ENCODE results near the gene DNM3. TPM values are rescaled to one million over a fixed set of nuclear protein-coding genes. Genes with fewer than 3 reads are reported as not detected.

DNM3 gene
- total and polyA plus RNA-seq, 4 donors, result 38.5 to 93.9 (median 48.5) TPM

DNA sequence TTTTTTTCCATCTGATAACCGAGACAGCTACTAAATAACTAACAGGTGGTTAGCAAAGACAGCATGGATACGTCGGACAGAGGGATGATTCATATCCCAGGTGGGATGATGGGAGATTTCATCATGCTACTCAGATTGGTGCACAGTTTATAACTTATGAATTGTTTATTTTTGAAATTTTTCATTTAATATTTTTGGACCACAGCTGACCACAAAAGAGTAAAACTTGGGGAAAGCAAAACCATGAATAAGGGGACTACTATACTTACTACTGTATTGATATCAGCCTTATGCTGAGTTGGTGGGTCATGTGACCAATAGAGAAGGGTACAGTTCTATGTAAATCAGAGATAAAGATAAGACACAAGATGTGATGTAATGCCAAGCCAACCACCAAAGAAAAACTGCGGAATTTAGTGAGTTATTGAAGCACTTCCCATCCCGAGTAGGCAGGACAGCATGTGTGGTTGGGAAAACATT is 331.1 kb downstream of the DNM3 start:
- Histone ChIP-seq H3K9me3 (ENCODE audit: control insufficient read depth, insufficient read depth, low read length) (no peaks in the 10 kb centered on the region), H3K36me3 (ENCODE audit: control insufficient read depth, insufficient read depth, low read length) (no peaks in the 10 kb centered on the region), H3K27me3 (ENCODE audit: control insufficient read depth, insufficient read depth, low read length) (no peaks in the 10 kb centered on the region), H3K4me1 (ENCODE audit: control insufficient read depth, insufficient read depth, low read length) (no peaks in the 10 kb centered on the region), H3K27ac (ENCODE audit: low read depth, low read length) (no peak overlapping the region), H3K4me3 (ENCODE audit: low read depth, low read length) (no peak overlapping the region)
- no peak for DNase-seq (ENCODE audit: low read depth in 4 of 6, low spot score in 6 of 6)
- WGBS (ENCODE audit: insufficient coverage), result 100% methylated on average over 2 of the region's 5 CpGs

DNA sequence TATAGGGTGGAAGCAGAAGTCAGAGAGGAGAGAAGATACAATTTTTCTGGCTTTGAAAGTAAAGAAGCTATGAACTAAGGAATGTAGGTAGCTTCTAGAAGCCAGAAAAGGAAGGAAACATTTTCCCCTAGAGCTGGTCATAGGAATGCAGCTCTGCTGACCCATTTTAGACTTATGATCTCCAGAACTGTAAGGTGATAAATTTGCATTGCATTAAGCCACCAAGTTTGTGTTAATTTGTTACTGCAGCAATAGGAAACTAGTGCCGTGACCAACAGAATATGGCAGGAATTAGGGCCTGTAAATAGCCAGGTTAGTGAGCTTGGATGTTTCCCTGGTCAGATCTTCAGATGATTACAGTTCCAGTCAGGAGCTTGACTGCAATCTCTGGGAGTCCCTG is 334.9 kb downstream of the DNM3 start:
- Histone ChIP-seq H3K9me3 (ENCODE audit: control insufficient read depth, insufficient read depth, low read length) (no peaks in the 10 kb centered on the region), H3K27ac (ENCODE audit: low read depth, low read length) (no peak overlapping the region), H3K4me3 (ENCODE audit: low read depth, low read length) (no peak overlapping the region), H3K4me1 (ENCODE audit: control insufficient read depth, insufficient read depth, low read length) (no peaks in the 10 kb centered on the region), H3K27me3 (ENCODE audit: control insufficient read depth, insufficient read depth, low read length) (no peaks in the 10 kb centered on the region), H3K36me3 (ENCODE audit: control insufficient read depth, insufficient read depth, low read length) (no peaks in the 10 kb centered on the region)
- DNase-seq (ENCODE audit: low read depth in 4 of 6, low spot score in 6 of 6), result no peak
- 92% methylated on average over 1 of the region's 1 CpG for WGBS (ENCODE audit: insufficient coverage)

DNA sequence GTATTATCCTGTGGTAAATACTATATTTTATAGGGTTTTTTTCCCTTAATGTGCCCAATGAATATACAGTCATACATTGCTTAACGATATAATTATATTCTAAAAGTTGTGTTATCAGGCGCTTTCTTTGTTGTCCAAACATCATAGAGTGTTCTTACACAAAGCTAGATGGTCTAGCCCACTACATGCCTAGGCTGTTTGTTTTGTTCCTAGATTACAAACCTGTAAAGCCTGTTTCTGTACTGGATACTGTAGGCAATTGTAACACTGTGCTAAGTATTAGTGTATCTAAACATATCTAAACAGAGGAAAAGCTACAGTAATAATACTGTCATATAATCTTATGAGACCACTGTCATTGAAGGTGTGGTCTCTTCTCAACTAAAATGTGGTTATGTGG is 336.6 kb downstream of the DNM3 start:
- no peak overlapping the region for H3K27ac ChIP-seq (ENCODE audit: low read depth, low read length)
- no peaks in the 10 kb centered on the region for H3K27me3 ChIP-seq (ENCODE audit: control insufficient read depth, insufficient read depth, low read length)
- no peak for DNase-seq (ENCODE audit: low read depth in 4 of 6, low spot score in 6 of 6)
- H3K36me3 ChIP-seq (ENCODE audit: control insufficient read depth, insufficient read depth, low read length), result no peaks in the 10 kb centered on the region
- WGBS (ENCODE audit: insufficient coverage), result no CpG with 5 or more reads among the region's 2 CpGs
- no peak overlapping the region for H3K4me3 ChIP-seq (ENCODE audit: low read depth, low read length)
- no peaks in the 10 kb centered on the region for H3K9me3 ChIP-seq (ENCODE audit: control insufficient read depth, insufficient read depth, low read length)
- H3K4me1 ChIP-seq (ENCODE audit: control insufficient read depth, insufficient read depth, low read length), result no peaks in the 10 kb centered on the region

DNA sequence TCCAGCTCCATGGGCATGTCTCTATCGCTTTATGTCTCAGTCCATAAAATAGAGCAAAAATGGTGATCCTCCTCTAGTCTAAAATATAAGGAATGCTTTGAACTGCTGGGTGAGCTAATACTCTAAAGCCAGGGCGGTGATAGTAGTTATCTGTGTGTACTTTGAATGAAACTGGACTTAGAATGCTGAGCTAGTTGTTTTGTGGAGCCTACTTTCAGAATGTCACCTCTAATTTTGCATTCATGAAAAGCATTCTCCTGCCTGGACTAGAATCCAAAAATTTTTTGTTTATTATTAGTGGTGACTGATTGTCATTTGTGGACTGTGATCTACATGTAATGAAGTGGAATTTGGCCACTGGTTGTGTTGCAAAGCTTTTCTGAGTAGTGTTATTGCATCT is 337.6 kb downstream of the DNM3 start:
- Histone ChIP-seq H3K4me3 (ENCODE audit: low read depth, low read length) (no peak overlapping the region), H3K9me3 (ENCODE audit: control insufficient read depth, insufficient read depth, low read length) (no peaks in the 10 kb centered on the region), H3K4me1 (ENCODE audit: control insufficient read depth, insufficient read depth, low read length) (no peaks in the 10 kb centered on the region), H3K27me3 (ENCODE audit: control insufficient read depth, insufficient read depth, low read length) (no peaks in the 10 kb centered on the region), H3K36me3 (ENCODE audit: control insufficient read depth, insufficient read depth, low read length) (no peaks in the 10 kb centered on the region), H3K27ac (ENCODE audit: low read depth, low read length) (no peak overlapping the region)
- 71% methylated on average over 1 of the region's 2 CpGs for WGBS (ENCODE audit: insufficient coverage)
- no peak for DNase-seq (ENCODE audit: low read depth in 4 of 6, low spot score in 6 of 6)

DNA sequence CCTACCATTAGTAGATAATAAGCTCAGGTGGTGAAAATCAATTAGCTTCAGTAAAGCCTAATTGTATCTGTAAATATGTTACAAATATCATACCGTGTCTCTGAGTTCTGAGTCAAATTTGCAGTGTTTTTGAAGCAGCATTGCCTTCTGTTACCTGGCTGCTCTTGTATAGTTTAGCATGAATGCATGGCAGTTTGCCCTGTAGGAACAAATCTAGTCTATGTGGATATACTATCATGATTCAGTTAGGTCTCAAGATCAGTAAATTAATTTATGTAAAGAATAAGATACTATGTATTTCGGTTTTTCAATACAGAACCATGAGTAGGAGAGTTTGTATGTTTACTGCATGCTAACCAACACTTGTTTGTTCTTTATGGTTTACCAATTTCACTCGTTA is 338.6 kb downstream of the DNM3 start:
- no CpG with 5 or more reads among the region's 3 CpGs for WGBS (ENCODE audit: insufficient coverage)
- H3K9me3 ChIP-seq (ENCODE audit: control insufficient read depth, insufficient read depth, low read length), result no peaks in the 10 kb centered on the region
- no peaks in the 10 kb centered on the region for H3K27me3 ChIP-seq (ENCODE audit: control insufficient read depth, insufficient read depth, low read length)
- no peak overlapping the region for H3K4me3 ChIP-seq (ENCODE audit: low read depth, low read length)
- H3K36me3 ChIP-seq (ENCODE audit: control insufficient read depth, insufficient read depth, low read length), result no peaks in the 10 kb centered on the region
- no peaks in the 10 kb centered on the region for H3K4me1 ChIP-seq (ENCODE audit: control insufficient read depth, insufficient read depth, low read length)
- H3K27ac ChIP-seq (ENCODE audit: low read depth, low read length), result no peak overlapping the region
- DNase-seq (ENCODE audit: low read depth in 4 of 6, low spot score in 6 of 6), result peak in 2 of 6 donors; percentile 11 to 16

DNA sequence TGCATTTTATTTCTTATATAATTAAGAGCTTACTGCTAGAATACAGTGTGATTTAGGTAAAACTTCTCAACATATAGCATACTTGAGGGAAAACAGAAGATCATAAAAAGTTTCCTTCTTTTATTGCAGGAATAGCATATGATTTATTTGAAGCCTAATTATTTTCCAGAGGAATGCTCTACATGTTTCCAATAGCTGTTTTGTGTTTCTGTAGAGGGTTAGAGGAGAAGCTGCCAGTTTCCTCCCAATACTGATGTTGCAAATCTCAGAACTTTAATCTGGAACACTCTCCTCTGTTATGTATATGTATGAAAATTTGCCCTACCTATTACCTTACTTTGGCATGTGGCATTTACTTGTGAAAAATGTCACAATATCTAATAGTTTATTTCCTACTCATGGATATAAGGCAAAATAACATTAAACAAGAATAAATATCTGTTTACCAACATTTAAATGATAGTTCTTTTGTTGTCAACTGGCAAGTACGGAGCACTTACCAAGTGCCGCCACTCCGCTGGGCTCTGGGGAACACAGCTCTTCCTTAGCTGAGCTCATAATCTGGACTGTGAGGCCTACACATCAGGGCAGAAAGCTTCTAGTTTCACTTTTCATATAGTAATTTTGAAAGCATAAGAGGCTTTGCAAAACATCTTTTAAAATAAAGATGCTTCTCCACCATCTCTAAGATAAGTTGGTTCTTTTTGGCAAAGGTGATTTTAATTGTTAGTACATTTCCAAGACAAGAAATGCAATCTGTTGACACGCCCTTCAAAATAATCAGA is 339.4 kb downstream of the DNM3 start:
- no CpG with 5 or more reads among the region's 4 CpGs for WGBS (ENCODE audit: insufficient coverage)
- H3K4me1 ChIP-seq (ENCODE audit: control insufficient read depth, insufficient read depth, low read length), result no peaks in the 10 kb centered on the region
- no peak overlapping the region for H3K4me3 ChIP-seq (ENCODE audit: low read depth, low read length)
- no peaks in the 10 kb centered on the region for H3K27me3 ChIP-seq (ENCODE audit: control insufficient read depth, insufficient read depth, low read length)
- peak overlapping the region; percentile 74 for H3K27ac ChIP-seq (ENCODE audit: low read depth, low read length)
- H3K36me3 ChIP-seq (ENCODE audit: control insufficient read depth, insufficient read depth, low read length), result no peaks in the 10 kb centered on the region
- peak in 1 of 6 donors; percentile 31 for DNase-seq (ENCODE audit: low read depth in 4 of 6, low spot score in 6 of 6)
- no peaks in the 10 kb centered on the region for H3K9me3 ChIP-seq (ENCODE audit: control insufficient read depth, insufficient read depth, low read length)

DNA sequence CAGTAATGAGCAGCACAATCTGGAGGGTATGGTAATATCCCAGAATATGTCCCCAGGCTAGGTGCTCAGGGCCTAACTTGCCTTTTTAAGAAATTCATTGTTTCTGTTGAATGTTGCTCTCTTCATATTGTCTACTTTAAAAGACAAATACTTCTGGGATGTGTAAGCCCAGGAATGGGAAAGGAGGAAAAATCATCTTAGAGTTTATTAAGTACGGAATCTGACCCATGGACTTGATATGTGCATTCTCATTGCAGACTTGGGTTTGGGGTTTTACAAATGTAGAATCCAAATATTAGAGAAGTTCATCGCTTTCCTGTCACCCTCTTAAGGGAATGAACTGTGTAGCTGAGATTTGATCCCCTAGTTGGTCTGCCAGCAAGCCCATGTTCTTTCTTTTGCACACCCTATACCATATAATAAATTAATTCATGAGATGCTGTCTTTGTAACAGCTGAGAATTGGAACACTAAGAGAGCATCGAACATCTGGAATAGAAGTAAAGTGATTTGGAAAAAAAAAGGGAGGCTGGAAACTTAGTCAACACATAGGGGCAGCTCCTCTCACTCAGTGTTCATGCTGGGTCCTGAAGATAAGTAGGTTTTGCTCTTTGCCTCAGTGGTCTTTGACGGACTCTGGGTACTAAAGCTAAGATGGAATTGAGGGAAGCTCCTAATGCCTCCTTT is 343.4 kb downstream of the DNM3 start:
- no peaks in the 10 kb centered on the region for H3K4me1 ChIP-seq (ENCODE audit: control insufficient read depth, insufficient read depth, low read length)
- 75% methylated on average over 2 of the region's 4 CpGs for WGBS (ENCODE audit: insufficient coverage)
- H3K36me3 ChIP-seq (ENCODE audit: control insufficient read depth, insufficient read depth, low read length), result no peaks in the 10 kb centered on the region
- no peaks in the 10 kb centered on the region for H3K9me3 ChIP-seq (ENCODE audit: control insufficient read depth, insufficient read depth, low read length)
- H3K4me3 ChIP-seq (ENCODE audit: low read depth, low read length), result no peak overlapping the region
- no peaks in the 10 kb centered on the region for H3K27me3 ChIP-seq (ENCODE audit: control insufficient read depth, insufficient read depth, low read length)
- no peak overlapping the region for H3K27ac ChIP-seq (ENCODE audit: low read depth, low read length)
- no peak for DNase-seq (ENCODE audit: low read depth in 4 of 6, low spot score in 6 of 6)

DNA sequence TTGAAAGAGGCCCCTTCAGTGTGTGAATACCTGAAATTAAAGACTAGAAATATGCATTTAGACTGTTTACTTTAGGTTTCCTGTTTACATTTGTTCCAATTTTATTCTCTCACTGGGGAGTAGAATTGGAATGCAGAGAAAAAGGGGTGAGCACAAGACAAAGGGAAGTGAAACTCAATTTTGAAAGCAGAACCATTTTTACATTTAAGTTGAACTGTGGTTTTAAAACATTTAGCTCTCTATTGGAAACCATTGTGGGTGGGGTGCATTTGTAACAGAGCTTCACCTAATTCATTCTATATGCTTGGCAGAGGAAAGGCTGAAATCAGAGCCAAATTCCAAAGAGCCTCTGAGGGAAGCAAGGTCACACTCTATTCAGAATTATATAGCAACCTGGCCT is 343.9 kb downstream of the DNM3 start:
- Histone ChIP-seq H3K27ac (ENCODE audit: low read depth, low read length) (no peak overlapping the region), H3K9me3 (ENCODE audit: control insufficient read depth, insufficient read depth, low read length) (no peaks in the 10 kb centered on the region), H3K4me3 (ENCODE audit: low read depth, low read length) (no peak overlapping the region), H3K27me3 (ENCODE audit: control insufficient read depth, insufficient read depth, low read length) (no peaks in the 10 kb centered on the region), H3K36me3 (ENCODE audit: control insufficient read depth, insufficient read depth, low read length) (no peaks in the 10 kb centered on the region), H3K4me1 (ENCODE audit: control insufficient read depth, insufficient read depth, low read length) (no peaks in the 10 kb centered on the region)
- no peak for DNase-seq (ENCODE audit: low read depth in 4 of 6, low spot score in 6 of 6)

DNA sequence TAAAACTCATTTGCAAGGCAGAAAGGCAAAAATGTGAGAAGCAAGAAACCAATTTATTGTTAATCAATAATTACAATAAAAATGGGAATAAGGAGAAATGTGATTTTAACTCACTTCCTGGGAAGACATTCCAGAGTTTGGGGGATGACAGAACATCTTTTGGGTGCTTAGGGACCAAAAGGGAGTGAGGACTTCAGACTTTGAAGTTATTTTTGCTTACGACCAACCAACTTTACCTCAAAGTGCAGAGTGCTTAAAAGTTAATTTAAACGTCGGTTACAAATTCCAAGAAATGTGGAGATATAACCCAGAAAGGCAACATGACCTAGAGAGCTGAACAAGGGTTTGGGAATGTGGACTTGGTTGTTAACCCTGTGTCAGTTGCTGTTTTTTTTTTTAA is 344.7 kb downstream of the DNM3 start:
- no peak overlapping the region for H3K4me3 ChIP-seq (ENCODE audit: low read depth, low read length)
- H3K27me3 ChIP-seq (ENCODE audit: control insufficient read depth, insufficient read depth, low read length), result no peaks in the 10 kb centered on the region
- no peaks in the 10 kb centered on the region for H3K4me1 ChIP-seq (ENCODE audit: control insufficient read depth, insufficient read depth, low read length)
- no peaks in the 10 kb centered on the region for H3K9me3 ChIP-seq (ENCODE audit: control insufficient read depth, insufficient read depth, low read length)
- H3K36me3 ChIP-seq (ENCODE audit: control insufficient read depth, insufficient read depth, low read length), result no peaks in the 10 kb centered on the region
- DNase-seq (ENCODE audit: low read depth in 4 of 6, low spot score in 6 of 6), result no peak
- no peak overlapping the region for H3K27ac ChIP-seq (ENCODE audit: low read depth, low read length)
- WGBS (ENCODE audit: insufficient coverage), result no CpG with 5 or more reads among the region's 3 CpGs

DNA sequence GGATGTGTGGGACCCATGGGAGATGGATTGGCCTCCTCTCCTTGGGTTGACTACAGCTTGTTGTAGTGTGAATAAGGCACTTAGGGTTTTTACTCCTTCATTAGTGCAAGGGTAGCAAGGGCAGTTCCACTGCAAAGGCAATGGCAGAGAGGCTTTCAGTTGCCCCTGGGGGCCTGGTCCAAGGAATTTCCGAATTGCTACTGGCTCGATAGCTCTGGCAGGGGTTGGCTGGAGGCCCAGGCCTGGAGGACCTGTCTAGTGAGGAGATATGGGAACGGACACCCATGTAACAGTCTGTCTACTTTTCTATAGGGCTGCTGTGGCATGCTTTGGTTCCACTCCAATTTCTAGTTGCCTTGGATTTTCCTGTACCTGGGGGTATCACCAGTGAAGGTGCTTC is 360.3 kb downstream of the DNM3 start:
- no peak for DNase-seq (ENCODE audit: low read depth in 4 of 6, low spot score in 6 of 6)
- 71% methylated on average over 2 of the region's 3 CpGs for WGBS (ENCODE audit: insufficient coverage)

More for the DNA sequence above, 360.3 kb downstream of the DNM3 start:
- H3K9me3 ChIP-seq (ENCODE audit: control insufficient read depth, insufficient read depth, low read length), result peaks cover 12% of the 10 kb centered on the region
- no peak overlapping the region for H3K27ac ChIP-seq (ENCODE audit: low read depth, low read length)
- no peaks in the 10 kb centered on the region for H3K4me1 ChIP-seq (ENCODE audit: control insufficient read depth, insufficient read depth, low read length)
- H3K27me3 ChIP-seq (ENCODE audit: control insufficient read depth, insufficient read depth, low read length), result no peaks in the 10 kb centered on the region
- no peaks in the 10 kb centered on the region for H3K36me3 ChIP-seq (ENCODE audit: control insufficient read depth, insufficient read depth, low read length)
- H3K4me3 ChIP-seq (ENCODE audit: low read depth, low read length), result no peak overlapping the region
